Measurements from ENCODE around the gene SGCD. TPM values are rescaled to one million over a fixed set of nuclear protein-coding genes. Genes with fewer than 3 reads are reported as not detected.

The SGCD gene
- total RNA-seq, 8 experiments from 2014 or later, result 0.29 to 56.2 (median 7.9) TPM

DNA sequence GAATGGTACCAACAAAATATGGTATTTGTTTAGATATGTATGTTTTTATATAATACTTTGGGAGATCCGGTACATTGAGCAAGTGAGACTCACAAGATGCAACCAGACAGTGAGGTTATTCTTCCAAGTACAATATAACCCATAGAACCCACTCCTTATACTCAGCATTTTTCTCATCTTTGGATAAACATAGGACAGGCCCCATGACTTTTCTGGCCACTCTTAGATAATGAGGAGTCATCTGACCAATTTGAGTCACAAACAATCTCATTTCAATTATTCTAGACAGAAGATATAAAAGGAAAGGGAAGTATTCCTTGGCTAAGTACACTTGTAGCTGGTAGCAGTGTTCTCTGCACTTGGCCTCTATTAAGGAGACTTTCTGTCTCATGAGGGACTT is 150.2 kb downstream of the SGCD start:
- 44 to 100% (median 100%) methylated on average over 1 of the region's 1 CpG; no CpG with 5 or more reads in 3 of the 10 experiments for WGBS, 10 experiments
- Histone ChIP-seq H3K4me1 (replicated peaks in 1 of 2) (peaks cover 25 to 41% of the 10 kb centered on the region in 2 donors), H3K4me3 (no peak overlapping the region), H3K27ac (no peak overlapping the region)
- ATAC-seq (replicated peaks in 6 of 8), result peak in 5 of 8 experiments; percentile 31 to 53 (median 40)
- in situ Hi-C loops (cut with MboI; ENCODE audit: low pct_unique_long_range_greater_than_20kb in 2 of 9, low sequenced_read_pairs in 9 of 9, unreplicated experiment in 9 of 9), result no loop called here

DNA sequence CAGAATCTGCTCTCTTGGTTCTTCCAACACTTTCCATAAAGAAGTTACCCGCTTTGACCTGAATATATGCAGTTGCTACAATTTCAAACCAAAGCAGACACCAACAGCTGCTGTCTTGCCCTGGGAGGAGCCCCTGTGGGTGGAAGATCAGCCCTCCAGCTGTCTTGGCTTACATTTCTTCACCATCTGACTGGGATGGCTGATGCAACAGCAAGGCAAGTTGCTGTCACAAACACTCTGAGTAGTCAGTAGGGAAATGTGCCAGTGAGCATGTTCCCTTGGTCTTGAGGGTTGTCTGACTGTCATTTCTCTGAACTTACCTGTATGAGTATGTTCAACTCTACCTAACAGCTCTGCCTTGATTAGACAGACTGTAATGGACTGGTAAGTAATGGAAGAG is 152.9 kb downstream of the SGCD start:
- ATAC-seq (replicated peaks in 6 of 8), result peak in 6 of 8 experiments; percentile 14 to 80 (median 68)
- Histone ChIP-seq H3K4me1 (replicated peaks in 1 of 2) (peaks cover 19 to 25% of the 10 kb centered on the region in 2 donors), H3K4me3 (no peak overlapping the region), H3K27ac (no peak overlapping the region)
- WGBS, 10 experiments, result 0 to 100% (median 93%) methylated on average over 1 of the region's 1 CpG; no CpG with 5 or more reads in 2 of the 10 experiments
- in situ Hi-C loops (cut with MboI; ENCODE audit: low pct_unique_long_range_greater_than_20kb in 2 of 9, low sequenced_read_pairs in 9 of 9, unreplicated experiment in 9 of 9), result no loop called here

DNA sequence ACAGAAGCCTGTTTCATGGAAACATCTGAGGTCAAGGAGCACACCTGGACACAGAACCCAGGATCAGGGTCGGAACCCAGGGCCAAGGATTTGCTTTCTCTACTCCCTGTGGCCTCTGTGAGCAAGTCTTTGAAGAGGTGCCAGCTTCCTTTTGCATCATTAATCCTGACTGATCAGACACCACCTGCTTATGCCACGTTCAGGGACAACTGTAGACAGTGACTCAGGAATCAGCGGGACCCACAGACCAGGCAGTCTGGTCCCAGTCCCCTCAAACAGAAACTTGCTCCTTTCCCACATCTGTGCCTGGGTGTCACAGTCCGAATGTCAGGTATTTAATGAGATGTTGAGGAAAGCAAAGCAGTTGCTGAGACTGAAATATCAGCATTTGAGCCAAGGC is 154.8 kb downstream of the SGCD start:
- in situ Hi-C loops (cut with MboI; ENCODE audit: low pct_unique_long_range_greater_than_20kb in 2 of 9, low sequenced_read_pairs in 9 of 9, unreplicated experiment in 9 of 9), result no loop called here
- no peak for ATAC-seq (replicated peaks in 6 of 8)

DNA sequence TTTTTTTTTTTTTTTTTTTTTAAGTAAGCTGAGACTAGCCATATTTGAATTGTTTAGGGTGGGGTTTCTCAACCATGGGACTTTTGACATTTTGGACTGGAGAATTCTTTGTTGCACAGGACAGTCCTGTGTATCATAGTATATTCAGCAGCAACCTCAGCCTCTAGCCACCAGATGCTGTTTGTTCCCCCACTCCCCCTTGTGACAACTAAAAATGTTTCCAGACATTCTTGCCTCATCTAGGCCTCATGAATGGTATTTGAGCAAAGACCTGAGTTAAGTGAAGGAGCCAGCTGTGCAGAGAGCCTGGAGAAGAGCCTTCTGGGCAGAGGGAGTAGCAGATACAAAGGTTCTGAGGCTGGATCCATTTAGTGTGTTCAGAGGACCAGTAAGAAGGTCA is 155.9 kb downstream of the SGCD start:
- Histone ChIP-seq H3K4me1 (replicated peaks in 1 of 2) (peaks cover 0 to 4% of the 10 kb centered on the region in 2 donors), H3K4me3 (no peak overlapping the region), H3K27ac (no peak overlapping the region)
- in situ Hi-C loops (cut with MboI; ENCODE audit: low pct_unique_long_range_greater_than_20kb in 2 of 9, low sequenced_read_pairs in 9 of 9, unreplicated experiment in 9 of 9), result no loop called here
- ATAC-seq (replicated peaks in 6 of 8), result peak in 2 of 8 experiments; percentile 12 to 47

More for the DNA sequence above, 154.8 kb downstream of the SGCD start:
- peaks cover 4 to 8% of the 10 kb centered on the region in 2 donors for H3K4me1 ChIP-seq (replicated peaks in 1 of 2)
- 60 to 100% (median 88%) methylated on average over 1 to 3 of the region's 4 CpGs; no CpG with 5 or more reads in 3 of the 10 experiments for WGBS, 10 experiments
- H3K4me3 ChIP-seq, result no peak overlapping the region
- H3K27ac ChIP-seq, result no peak overlapping the region

DNA sequence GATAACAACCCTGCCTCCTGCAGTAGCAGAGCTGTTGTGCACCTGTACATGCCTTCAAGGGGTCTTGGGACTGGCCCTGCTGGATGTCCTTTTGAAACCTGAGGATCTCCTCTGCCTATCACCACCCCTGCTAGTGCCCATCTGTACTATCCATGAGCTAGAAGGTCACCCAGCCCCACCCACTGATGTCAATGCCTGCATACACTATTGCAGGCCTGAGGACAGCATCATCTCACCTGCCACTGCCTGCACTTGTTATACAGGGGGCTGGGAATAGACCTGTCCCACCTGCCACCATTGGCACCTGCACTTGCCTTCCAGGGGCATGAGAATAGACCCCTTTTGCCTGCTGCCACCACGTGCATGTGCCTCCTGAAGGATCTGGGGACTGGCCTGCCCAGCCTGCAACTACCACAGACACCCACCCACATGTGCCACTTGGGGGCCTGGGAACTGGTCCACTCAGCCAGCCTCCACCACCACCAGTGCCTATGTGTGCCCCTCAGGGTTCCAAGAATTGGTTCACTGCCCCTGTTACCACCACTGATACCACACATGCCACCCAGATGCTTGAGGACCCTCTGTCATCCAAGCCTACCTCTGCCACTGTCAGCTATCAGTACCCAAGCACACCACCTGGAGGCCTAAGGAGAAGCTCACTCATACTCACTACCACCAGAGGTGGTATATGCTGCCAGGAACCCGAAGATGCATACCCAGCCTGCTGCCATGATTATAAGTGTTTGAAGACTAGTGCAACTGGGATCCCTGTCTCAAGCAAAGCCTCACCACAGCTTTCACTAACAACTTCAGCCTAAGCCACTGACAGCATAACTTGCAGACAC is 159.7 kb downstream of the SGCD start:
- no peak for ATAC-seq (replicated peaks in 6 of 8)
- H3K4me3 ChIP-seq, result no peak overlapping the region
- in situ Hi-C loops (cut with MboI; ENCODE audit: low pct_unique_long_range_greater_than_20kb in 2 of 9, low sequenced_read_pairs in 9 of 9, unreplicated experiment in 9 of 9), result no loop called here
- H3K27ac ChIP-seq, result no peak overlapping the region
- H3K4me1 ChIP-seq (replicated peaks in 1 of 2), result no peaks in the 10 kb centered on the region
- 33 to 100% (median 88%) methylated on average over 1 to 2 of the region's 2 CpGs; no CpG with 5 or more reads in 4 of the 10 experiments for WGBS, 10 experiments

DNA sequence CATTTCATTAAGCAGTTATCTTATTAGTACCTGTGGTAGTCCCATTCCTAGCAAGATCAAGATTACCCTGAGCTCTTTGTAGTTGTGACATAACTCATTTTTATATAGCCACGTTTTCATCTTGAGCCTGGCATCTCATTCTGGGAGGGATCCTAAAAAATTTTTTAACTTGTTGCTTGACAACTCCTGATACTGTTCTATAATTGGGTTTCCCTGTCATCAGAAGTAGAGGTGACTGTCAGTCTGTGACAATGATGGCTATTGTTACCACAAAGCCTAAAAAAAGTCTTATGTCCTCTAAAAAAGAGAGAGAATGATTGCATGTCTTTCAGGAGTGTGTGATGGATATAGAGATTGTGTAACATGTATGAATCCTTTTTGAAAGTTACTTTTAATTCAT is 164.8 kb downstream of the SGCD start:
- Histone ChIP-seq H3K4me1 (replicated peaks in 1 of 2) (peaks cover 12 to 16% of the 10 kb centered on the region in 2 donors), H3K27ac (no peak overlapping the region), H3K4me3 (no peak overlapping the region)
- 0 to 69% (median 20%) methylated on average over 1 of the region's 1 CpG; no CpG with 5 or more reads in 3 of the 10 experiments for WGBS, 10 experiments
- ATAC-seq (replicated peaks in 6 of 8), result no peak
- in situ Hi-C loops (cut with MboI; ENCODE audit: low pct_unique_long_range_greater_than_20kb in 2 of 9, low sequenced_read_pairs in 9 of 9, unreplicated experiment in 9 of 9), result no loop called here

DNA sequence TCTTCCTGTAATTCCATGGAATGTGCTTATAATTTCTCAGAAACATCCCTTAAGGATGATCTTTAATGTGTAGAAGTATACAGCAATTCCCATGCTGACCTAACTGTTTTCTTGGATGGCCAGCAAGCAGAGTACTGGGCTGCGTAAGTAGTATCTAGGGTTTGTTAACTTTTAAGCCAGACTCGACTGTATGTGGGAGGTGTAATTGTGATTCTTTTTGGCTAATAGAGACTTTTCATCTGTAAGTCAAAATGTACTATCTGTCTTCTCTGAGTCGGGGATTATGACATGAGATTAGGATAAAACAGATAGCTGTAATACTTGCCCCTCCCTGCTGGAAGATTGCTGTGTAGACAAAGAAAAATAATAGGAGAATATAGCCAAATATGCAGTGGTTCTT is 169.3 kb downstream of the SGCD start:
- Histone ChIP-seq H3K4me1 (replicated peaks in 1 of 2) (peaks cover 25 to 34% of the 10 kb centered on the region in 2 donors), H3K4me3 (no peak overlapping the region), H3K27ac (no peak overlapping the region)
- 47 to 100% (median 72%) methylated on average over 1 to 3 of the region's 3 CpGs; no CpG with 5 or more reads in 2 of the 10 experiments for WGBS, 10 experiments
- in situ Hi-C loops (cut with MboI; ENCODE audit: low pct_unique_long_range_greater_than_20kb in 2 of 9, low sequenced_read_pairs in 9 of 9, unreplicated experiment in 9 of 9), result no loop called here
- ATAC-seq (replicated peaks in 6 of 8), result no peak

DNA sequence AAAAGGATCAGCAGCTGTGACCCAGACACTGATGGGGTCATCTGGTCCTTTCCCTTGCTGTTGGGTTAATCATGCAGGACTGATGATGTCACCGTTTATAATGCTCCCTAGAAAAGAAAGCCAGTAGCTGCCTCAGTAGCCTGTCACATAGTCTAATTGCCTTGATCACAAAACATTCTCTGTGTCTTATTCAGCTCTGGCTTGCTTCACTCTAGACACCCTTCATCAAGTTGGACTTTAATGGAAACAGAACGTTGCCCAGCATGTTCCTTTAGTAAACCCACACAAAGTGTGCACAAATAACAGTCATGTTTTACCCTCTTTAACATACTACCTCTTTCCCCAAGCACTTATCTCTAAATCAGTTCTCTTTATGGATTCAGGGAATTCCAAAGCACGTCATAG is 170.8 kb downstream of the SGCD start:
- Histone ChIP-seq H3K4me1 (replicated peaks in 1 of 2) (peaks cover 25 to 34% of the 10 kb centered on the region in 2 donors), H3K27ac (peak overlapping the region in 1 of 2 donors; percentile 75), H3K4me3 (no peak overlapping the region)
- in situ Hi-C loops (cut with MboI; ENCODE audit: low pct_unique_long_range_greater_than_20kb in 2 of 9, low sequenced_read_pairs in 9 of 9, unreplicated experiment in 9 of 9), result no loop called here
- peak in 7 of 8 experiments; percentile 20 to 98 (median 94) for ATAC-seq (replicated peaks in 6 of 8)
- 0 to 67% (median 46%) methylated on average over 1 to 3 of the region's 3 CpGs; no CpG with 5 or more reads in 3 of the 10 experiments for WGBS, 10 experiments

DNA sequence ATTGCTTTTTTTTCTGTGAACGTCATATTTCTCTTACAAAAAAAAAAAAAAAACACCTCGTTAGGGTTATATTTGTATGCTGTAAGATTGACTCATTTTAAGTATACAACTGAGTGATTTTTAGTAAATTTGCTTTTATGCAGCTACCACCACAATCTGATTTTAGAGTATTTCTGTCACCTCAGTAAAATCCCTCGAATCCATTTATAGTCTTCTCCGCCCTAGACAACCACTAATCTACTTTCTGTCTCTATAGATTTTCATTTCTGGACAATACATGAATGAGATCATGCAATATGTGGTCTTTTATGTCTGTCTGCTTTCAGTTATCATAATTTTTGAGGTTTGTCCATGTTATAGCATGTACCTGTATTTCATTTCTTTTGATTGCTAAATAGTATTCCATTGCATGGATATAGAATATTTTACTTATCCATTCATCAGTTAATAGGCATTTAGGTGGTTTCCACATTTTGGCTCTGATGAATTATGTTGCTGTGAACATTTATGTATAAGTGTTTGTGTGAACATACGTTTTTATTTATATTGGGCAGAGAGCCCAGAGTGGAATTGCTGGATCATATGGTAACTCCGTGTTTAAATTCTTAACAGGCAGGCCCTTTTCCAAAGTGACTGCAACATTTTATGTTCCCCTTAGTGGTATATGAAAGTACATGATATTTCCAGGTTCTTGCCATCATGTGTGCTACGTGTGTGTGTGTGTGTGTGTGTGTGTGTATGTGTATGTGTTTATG is 171.4 kb downstream of the SGCD start:
- Histone ChIP-seq H3K27ac (peak overlapping the region in 1 of 2 donors; percentile 75), H3K4me1 (replicated peaks in 1 of 2) (peaks cover 25 to 34% of the 10 kb centered on the region in 2 donors), H3K4me3 (no peak overlapping the region)
- WGBS, 10 experiments, result 65 to 100% (median 76%) methylated on average over 1 to 7 of the region's 7 CpGs
- in situ Hi-C loops (cut with MboI; ENCODE audit: low pct_unique_long_range_greater_than_20kb in 2 of 9, low sequenced_read_pairs in 9 of 9, unreplicated experiment in 9 of 9), result no loop called here
- ATAC-seq (replicated peaks in 6 of 8), result no peak

DNA sequence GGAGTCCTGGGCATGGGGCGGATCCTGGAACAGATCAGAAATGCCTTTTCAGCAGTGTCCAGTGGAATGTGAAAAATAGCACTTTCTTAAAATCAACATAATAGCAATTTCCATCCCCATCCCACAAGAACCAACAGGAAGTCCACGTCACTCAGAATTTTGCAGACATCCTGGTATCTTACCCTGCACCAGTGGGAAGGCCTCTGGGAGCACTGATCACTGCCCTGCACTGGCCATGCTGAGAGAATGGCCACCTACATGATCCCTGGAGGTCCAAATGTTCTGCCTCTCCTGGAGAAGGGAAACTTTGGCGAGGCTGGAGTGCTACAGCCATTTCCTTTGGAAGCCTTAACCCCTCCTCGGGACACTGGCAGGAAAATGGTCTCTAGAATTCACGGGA is 173.8 kb downstream of the SGCD start:
- H3K4me1 ChIP-seq (replicated peaks in 1 of 2), result peaks cover 22 to 28% of the 10 kb centered on the region in 2 donors
- 70 to 100% (median 85%) methylated on average over 1 to 4 of the region's 5 CpGs; no CpG with 5 or more reads in 2 of the 10 experiments for WGBS, 10 experiments
- no peak overlapping the region for H3K4me3 ChIP-seq
- ATAC-seq (replicated peaks in 6 of 8), result peak in 1 of 8 experiments; percentile 74
- H3K27ac ChIP-seq, result no peak overlapping the region
- in situ Hi-C loops (cut with MboI; ENCODE audit: low pct_unique_long_range_greater_than_20kb in 2 of 9, low sequenced_read_pairs in 9 of 9, unreplicated experiment in 9 of 9), result no loop called here

DNA sequence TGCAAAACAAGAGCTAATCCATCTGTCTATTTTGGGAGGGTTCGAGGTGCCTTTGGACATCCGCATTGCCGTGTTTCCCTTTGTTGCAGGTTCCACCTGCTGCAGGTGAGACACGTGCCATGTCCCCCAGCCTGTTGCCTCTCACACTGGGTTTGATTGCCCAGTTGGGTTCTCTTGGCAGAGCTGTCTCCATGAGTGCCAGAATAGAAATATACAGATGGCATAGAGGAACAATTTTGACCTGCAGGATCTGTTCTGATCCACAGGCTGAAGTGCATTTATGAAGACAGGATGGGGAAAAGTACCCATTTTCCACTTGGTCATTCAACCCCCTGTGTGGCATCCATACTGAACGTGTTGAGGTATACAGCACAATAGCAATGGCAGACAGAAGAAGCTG is 178.1 kb downstream of the SGCD start:
- H3K27ac ChIP-seq, result no peak overlapping the region
- in situ Hi-C loops (cut with MboI; ENCODE audit: low pct_unique_long_range_greater_than_20kb in 2 of 9, low sequenced_read_pairs in 9 of 9, unreplicated experiment in 9 of 9), result no loop called here
- no peak for ATAC-seq (replicated peaks in 6 of 8)
- H3K4me1 ChIP-seq (replicated peaks in 1 of 2), result no peaks in the 10 kb centered on the region
- H3K4me3 ChIP-seq, result no peak overlapping the region
- WGBS, 10 experiments, result 70 to 100% (median 100%) methylated on average over 1 to 5 of the region's 5 CpGs; no CpG with 5 or more reads in 1 of the 10 experiments

DNA sequence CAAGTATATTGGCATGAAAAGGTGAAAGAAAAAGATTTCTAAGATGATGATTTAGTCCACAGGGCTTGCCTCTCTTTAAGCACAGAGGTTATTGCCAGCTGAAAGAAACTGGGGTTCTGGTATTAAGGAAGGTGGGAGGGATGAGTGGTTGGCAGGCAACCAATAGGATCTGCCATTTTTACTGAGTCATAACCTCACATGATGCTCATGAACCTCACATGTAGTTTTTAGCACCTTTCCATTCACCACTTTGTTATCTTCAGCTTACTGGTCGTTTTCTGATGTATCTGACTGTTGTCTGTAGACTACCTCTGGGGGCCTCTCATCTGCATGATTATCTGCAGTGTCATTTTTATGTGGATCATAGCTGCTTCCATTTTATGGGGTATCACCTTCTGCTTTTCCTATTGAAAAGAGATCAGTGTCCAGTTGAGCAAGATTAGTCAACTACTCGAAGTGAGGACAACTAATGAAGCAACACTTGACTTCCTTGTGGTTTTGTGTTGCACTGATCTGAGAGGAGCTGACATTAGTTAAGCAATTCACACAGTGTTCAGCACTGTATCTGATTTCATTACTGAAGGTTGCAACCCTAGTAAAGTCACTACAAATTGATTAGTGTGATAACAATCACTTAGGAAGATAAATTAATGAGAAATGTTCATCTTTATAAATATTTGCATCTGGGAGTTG is 186.3 kb downstream of the SGCD start:
- no peak overlapping the region for H3K4me3 ChIP-seq
- no peaks in the 10 kb centered on the region for H3K4me1 ChIP-seq (replicated peaks in 1 of 2)
- 13 to 73% (median 50%) methylated on average over 1 to 2 of the region's 2 CpGs; no CpG with 5 or more reads in 3 of the 10 experiments for WGBS, 10 experiments
- ATAC-seq (replicated peaks in 6 of 8), result peak in 1 of 8 experiments; percentile 76
- in situ Hi-C loops (cut with MboI; ENCODE audit: low pct_unique_long_range_greater_than_20kb in 2 of 9, low sequenced_read_pairs in 9 of 9, unreplicated experiment in 9 of 9), result no loop called here
- no peak overlapping the region for H3K27ac ChIP-seq

DNA sequence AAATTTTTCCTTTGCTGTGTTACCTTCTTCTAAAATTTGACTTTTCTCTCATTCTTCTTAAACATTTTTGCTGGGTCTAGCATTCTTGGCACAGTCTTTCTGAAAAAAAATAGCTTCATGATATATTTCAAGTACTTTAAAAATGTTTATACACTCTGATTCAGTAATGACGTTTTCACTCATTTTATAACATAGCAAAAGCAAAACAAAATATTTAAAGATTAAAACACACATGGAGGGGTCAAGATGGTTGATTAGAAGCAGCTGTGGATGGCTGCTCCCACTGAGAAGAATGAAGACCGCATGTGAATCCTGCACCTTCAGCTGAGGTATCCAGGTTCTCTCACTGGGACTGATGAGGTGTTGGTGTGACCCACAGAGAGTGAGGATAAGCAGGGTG is 188.2 kb downstream of the SGCD start:
- in situ Hi-C loops (cut with MboI; ENCODE audit: low pct_unique_long_range_greater_than_20kb in 2 of 9, low sequenced_read_pairs in 9 of 9, unreplicated experiment in 9 of 9), result no loop called here

More for the DNA sequence above, 188.2 kb downstream of the SGCD start:
- ATAC-seq (replicated peaks in 6 of 8), result no peak
- 7 to 100% (median 71%) methylated on average over 1 to 2 of the region's 2 CpGs for WGBS, 10 experiments
- Histone ChIP-seq H3K4me1 (replicated peaks in 1 of 2) (no peaks in the 10 kb centered on the region), H3K4me3 (no peak overlapping the region), H3K27ac (no peak overlapping the region)

Measured in motor neuron (in vitro differentiated cells).